Iris pigment epithelial cell (primary cell): Measurements from ENCODE around the gene JAKMIP1.

Experiments used
- DNase-seq: peaks from one replicate; pipeline ENCODE4 v3.0.0-alpha.2; 2011; ENCODE audit warnings: low read depth

JAKMIP1 gene

GRCh38 chr4:6042293-6043063, 157.9 kb downstream of the JAKMIP1 start:
- no peak for DNase-seq

GRCh38 chr4:6041800-6042199, 158.5 kb downstream of the JAKMIP1 start:
- DNase-seq = no peak

DNA sequence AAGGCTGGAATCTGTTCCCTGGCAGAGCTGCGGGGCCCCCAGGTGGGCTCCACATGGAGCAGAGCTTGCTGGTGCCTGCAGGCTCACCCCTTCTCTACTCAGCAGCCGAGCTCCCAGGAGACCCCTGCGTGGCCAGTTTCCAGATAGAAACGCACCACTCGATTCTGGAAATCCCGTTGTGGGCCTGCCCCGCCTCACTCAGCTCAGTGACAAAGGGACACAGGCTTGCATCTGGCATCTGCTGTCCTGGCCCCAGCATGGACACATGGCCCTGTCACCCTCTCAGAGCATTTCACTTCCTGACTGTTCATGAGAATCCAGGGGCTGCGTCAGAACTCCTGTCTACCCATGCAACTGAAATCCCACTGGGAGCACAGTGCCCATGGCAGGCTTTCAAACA, 161.6 kb downstream of the JAKMIP1 start:
- DNase-seq = no peak

GRCh38 chr4:6035786-6036185, 164.6 kb downstream of the JAKMIP1 start:
- DNase-seq = no peak

GRCh38 chr4:6033381-6033780, 167.0 kb downstream of the JAKMIP1 start:
- DNase-seq = no peak

DNA sequence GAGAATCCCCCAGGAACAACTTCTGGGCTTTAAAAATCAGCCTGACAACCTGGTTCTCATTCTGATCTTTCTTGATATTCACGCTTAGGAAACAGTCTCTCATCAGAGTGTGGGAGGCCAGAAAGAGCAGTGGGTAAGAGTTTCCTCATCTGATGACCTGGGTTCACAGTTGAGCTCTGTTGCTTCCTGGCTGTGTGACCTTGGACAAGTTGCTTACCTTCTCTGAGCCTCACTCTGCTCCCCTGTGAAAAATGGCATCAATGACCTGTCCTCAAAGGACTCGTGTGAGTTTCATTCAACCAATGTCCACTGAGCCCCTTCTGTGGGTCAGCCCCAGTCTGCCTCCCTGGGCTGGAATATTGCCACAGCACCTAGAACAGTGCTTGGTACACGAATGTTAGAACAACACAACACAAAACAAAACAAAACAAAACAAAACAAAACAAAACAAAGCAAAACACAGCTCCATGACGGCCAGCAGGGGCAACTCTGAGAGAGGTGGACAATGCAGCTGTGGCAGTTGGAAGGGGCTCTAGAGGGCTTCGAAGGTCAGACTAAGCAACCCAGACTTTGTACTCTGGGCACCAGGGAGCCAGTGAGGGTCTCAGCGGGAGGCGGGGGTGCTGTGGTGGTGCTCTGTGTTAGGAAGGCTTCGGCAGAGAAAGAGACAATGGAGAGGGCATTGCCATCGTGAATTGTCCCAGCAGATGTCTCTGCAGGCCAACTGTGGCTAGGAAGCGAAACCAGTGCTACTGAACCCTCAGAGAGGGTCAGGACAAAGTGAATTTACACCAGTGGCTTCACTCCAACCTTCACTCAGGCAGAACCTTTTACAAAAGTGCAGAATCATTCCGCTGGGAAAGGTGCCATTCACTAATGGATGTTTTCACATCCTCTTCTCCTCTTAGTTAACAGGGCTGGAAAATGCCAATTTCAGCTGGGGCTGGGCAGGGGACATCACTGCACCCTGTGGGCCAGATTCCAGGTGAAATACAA, 167.8 kb downstream of the JAKMIP1 start:
- no peak for DNase-seq

GRCh38 chr4:6031846-6032245, 168.5 kb downstream of the JAKMIP1 start:
- no peak for DNase-seq

- no peak for DNase-seq
These were observed 169.7 kb downstream of the JAKMIP1 start for GRCh38 chr4:6030679-6031078.

DNA sequence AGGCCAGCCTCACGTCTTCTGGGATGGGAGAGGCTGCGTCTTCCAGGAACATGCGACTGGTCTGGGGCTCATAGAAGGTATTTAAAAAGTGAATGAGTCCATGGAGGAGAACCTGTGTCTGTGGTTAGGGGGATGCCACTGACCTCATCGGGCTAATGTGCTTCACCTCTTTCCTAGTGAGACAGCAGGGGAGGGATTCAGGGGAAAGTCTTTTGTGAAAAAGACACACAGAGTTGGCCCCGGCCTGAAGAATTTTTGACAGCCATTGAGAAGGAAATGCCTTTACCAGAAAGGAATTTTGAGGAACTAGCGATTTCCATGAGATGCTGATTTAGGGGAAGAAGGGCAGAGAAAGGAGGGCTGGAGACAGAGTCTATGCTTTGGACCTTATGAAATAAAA, 171.1 kb downstream of the JAKMIP1 start:
- DNase-seq = no peak

DNA sequence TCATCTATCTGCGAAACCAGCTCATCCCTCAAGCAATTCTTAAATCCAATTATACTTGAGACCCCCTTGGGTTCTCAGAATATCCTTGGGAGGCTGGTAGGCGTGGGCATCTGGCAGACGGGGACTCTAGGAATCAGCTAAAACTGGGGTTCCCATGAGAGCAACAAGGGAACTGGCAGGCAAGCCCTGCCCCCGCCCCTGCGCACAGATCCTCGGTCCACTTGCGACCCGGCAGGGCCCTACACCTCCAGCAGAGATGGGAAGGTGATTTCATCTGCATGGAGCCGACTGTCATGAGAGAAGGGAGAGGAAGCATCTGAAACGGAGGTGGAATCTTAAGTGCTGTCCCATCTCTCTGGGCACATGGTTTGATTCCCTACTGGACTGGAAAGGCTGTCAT, 172.2 kb downstream of the JAKMIP1 start:
- DNase-seq = no peak

GRCh38 chr4:6027392-6027791, 173.0 kb downstream of the JAKMIP1 start:
- no peak for DNase-seq

DNA sequence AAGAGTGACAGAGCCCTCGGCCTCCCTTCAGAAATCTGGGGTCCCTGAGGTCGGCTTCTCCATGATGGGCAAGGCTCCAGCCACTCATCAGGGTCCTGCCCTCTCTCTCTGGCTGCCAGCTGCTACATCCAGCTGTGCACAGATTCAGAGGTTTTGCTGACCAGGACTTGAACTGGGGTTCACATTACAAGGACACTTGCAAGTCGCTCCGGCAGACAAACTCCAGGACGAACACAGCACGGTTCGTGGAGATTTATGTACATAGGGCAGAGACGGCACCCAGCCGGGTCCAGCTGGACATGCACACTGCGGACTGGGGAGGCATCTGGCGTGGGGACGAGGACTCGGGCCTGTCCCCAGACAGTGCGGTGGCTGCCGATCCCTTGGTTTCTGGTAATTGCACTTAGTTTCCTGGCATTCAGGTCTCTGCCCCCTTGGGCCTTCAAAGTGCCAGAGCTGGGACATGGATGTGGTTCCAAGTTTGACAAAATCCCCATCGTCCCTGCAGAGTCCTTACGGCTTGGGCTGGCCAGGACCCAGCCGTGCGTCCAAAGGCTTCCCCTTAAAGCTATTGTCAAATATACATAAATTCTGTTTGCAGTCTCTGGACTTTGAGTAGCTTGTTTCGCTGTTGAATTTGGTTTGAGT, 175.9 kb downstream of the JAKMIP1 start:
- DNase-seq = no peak

DNA sequence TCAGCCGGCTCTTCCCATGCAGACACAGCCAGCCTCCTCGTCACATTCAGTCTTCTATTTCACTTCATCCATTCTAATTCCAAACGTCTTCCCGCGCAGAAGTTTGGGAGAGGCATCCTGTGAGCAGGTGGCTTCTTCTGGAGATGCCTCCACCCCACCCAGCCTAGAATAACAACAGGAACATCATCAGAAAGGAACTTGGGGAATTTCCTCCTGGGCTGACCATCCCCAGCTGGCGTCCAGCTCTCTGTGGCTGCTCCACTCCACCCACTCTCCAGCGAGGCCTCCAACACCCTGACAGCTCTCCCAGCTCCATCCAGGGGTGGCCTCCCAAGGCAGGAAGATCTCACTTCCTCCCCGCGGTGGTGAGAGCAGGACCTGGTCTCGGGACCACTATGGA, 176.6 kb downstream of the JAKMIP1 start:
- no peak for DNase-seq

GRCh38 chr4:6022607-6023288, 177.6 kb downstream of the JAKMIP1 start:
- no peak for DNase-seq

GRCh38 chr4:6021831-6022606, 178.3 kb downstream of the JAKMIP1 start:
- DNase-seq = no peak

- DNase-seq = no peak
These were observed 179.7 kb downstream of the JAKMIP1 start for GRCh38 chr4:6020613-6021012.

GRCh38 chr4:6019316-6020263, 180.8 kb downstream of the JAKMIP1 start:
- peak; percentile 53 for DNase-seq

DNA sequence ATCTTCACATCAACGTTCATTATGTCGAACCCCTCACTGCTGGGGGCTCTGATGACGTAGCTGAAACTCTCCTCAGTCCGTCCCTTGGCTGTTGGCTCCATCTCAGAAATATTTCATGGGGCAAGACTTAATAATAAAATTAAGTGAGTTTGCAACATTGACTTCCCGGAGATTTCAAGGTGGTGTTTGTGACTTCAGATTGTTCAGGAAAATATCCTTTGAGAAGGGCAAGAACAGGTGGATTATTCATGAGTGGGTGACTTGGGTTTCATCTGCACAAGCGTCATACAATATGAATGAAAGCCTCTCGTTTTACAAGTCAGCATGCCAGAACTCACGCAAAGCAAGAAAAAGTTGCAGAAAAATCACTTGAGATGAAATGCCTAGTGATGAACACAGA, 182.0 kb downstream of the JAKMIP1 start, which contains the start of gene C4orf50:
Gene C4orf50 (minus strand): TSS at position 101 of the 400 bp plus-strand sequence.
- DNase-seq = no peak

DNA sequence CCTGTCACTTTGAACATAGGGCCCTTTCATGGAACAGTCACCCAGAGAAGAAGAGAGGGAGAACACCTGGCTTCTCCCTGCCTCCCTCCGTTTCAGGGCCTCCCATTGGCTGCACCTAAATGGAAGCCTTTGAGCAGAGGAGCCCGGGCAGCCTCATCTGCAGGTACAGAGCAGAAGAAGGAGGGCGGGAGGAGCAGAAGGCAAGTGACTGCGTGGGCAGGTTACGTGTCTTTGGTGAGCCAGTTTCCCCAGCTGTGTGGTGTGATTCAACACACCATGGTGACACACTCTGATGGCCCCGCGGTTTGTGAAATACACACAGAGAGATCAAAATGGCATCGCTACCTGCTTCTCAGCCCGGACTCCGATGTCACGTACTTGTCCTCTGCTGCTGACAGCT, 182.5 kb downstream of the JAKMIP1 start:
- no peak for DNase-seq

DNA sequence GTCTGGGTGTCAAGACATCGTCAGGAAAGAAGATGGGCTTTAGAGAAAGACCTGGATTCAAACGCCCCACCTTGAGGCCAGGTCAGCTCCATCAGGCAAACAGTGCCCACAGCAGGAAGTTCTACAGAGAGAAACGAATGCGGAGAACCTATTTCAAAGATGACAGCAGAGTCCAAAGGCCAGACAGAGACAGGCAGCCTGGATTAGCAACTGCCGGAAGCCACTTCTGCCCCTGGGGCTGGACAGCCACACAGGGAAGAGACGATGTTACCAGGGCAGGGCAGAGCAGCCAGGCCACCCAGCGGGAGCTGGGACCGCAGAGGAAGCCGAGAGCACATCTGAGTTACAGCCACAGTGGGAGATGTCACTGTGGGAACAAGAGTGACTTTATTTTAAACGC, 183.3 kb downstream of the JAKMIP1 start:
- no peak for DNase-seq
